Stimulated activated CD8-positive, alpha-beta memory T cell treated with anti-CD3 and anti-CD28 coated beads, Interleukin-7, amount 100 ng/mL, for 4 hours (primary cell): ENCODE results near the gene MCM9.
"Not testable (repeated sequence)": the region's sequence is repeated elsewhere in the genome, so short reads cannot be mapped to it uniquely, and the experiment has no call there.

ENCODE experiments used
- DNase-seq, 2 donors: peaks; one replicate each; pipeline ENCODE4 v3.0.0-alpha.2; 2020; ENCODE audit warnings: low read depth in 2 of 2

Gene MCM9

DNA sequence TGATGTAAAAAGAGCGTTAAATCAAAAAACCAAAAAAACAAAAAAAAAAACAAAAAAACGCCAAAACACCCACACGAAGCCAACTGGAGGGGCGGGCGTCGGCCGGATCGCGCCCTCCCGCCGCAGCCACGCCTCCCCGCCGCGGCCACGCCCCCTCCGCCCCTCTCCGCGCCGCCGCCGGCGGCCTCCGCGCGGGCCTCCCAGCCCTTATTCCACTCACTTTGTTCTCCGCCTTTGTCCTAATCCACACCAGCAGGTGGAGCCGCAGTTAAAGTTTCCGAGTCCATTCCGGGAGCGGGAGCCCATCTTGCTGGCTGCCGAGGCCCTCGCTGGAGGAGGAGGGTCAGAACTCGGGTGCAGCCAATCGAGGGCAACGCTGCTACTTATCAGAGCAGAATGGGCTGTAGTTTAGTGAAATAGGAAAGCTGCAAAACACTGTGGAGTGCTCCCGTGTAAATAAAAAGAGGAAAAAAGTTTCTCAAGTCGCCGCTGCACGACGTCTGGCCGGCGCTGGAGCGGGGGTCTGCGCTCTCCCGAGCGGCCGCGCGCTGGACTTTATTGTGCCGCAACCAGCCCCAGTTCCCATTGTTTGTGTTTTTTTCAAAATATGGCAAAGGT, 41.0 kb downstream of the MCM9 start, which contains the start of gene ASF1A:
Gene ASF1A, plus strand, starts transcription at position 346 of the 618 bp plus-strand sequence. Its CDS starts 262 bp downstream, at position 608.
- DNase-seq: peak; percentile 88 to 92

DNA sequence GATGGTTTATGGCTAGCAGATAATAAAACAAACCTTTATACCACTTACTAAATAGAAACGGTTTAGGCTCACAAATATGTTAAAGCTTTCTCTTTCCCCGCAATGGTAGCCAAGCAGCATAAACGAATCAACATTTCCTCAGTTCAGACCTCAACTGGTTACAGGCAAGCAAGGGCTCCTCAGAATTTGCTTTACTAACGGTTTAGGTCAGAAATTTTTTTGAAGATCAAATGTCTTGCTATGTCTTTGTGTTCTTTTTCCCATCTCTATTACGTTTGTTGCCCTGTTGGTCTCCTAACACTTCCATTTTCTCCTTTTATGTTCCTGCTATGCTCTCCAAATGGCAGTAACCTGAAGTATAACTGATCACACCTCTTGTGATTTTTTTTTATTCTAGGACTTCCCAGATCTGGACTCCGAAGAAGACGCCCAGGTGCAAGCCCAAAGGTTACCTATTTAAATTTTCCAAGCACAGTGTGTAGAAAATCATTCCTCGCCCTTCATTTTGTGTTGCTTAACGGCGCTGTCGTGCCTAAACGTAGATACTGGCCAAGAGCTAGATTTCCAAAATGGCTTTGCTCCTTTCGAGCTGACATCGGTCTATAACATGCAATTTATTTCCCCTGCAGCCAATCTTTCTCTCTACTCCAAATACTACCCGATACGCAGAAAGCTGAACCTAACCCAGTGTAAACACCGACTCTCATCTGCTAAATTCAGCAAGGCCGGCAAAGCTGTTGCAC, 41.7 kb downstream of the MCM9 start:
- DNase-seq: peak; percentile 6 to 9

DNA sequence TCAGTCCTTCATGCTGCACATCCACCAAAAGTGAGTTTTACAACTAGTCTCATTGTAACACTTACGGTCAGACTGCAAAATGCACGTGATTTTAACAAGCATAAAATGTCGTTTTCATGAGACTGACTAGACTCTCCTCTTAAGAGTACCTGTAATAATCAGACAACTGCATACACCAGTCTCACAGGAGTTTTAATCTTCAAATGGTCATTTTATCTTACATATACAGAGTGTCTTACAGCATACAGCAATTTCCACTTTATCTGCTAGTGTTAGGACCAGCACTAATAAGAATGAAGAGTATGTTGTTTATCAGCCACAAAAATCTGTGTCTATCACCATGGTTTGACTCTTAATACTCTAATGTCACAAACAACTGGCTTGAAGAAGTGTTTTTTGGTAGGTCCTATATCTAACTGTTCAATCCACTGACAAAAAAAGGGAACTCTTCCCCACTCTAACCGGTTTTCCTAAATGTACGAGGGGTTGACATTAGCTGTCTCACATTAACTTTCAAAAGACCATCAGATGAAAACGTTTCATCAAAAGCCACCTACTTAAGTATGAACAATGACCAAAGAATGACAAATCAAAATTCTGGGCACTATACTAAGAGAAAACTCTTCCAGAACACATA, 42.5 kb downstream of the MCM9 start:
- DNase-seq: no peak

DNA sequence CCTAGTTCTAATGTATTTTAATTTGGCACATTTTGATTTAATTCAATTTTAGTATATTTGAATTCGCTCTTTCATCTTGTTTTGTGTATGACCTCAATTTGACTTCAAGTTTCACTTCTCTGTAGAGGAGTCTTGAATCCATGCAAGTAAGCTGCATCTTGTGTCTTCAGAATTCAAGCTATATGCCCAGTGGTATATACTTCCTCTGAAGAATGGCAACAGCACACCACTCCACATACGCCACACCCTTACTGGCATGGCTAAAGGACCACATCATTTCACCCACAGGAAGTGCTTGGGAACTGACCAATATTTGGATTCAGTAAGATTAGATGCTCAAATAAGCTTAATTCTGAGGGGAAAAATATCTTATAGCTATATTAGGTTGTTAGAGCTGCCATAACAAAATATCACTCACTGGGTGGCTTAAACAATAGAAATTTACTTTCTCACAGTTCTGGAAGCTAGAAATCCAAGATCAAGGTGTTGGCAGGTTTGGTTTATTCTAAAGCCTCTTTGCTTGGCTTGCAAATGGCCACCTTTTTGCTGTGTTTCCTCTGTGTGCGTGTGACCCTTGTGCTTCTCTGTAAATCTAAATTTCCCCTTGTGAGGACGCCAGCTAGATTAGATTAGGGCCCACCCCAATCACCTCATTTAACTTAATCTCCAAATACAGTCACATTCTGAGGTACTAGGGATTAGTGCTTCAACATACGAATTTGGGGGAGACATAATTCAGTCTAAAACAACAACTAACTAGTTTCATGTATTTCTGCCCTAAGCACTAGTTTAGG, 43.8 kb downstream of the MCM9 start:
- DNase-seq: no peak

DNA sequence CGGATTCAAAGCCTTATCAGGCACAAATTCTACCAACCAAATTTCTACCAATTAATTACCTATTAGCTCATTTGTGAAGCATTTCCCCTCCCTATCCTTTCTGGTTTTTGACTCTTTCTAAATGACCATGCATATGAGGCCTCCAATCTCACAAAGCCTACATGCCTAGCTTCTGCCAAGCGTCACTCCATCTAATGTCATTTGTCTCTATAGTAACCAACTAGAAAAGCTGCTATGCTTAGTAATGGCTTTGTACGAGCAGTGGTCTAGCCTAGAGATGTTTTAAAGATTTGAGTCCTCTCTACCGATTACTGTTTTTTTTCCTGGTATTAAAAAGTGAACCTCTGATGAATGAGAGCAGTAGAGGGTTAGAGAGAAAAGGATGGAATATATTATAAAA, 45.8 kb downstream of the MCM9 start:
- no peak for DNase-seq

DNA sequence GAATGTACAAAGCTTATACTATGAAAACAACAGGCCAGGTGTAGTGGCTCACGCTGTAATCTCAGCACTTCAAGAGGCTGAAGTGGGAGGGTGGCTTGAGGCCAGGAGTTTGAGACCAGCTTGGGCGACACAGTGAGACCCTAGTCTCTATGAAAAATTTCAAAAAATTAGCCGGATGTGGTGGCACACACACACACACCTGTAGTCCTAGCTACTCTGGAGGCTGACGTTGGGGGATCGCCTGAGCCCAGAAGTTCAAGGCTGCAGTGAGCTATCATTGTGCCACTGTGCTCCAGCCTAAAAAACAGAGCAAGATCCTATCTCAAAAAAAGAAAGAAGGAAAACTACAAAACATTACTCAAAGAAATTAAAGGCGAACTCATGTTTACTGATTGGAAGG, 48.3 kb downstream of the MCM9 start:
- DNase-seq: no peak

DNA sequence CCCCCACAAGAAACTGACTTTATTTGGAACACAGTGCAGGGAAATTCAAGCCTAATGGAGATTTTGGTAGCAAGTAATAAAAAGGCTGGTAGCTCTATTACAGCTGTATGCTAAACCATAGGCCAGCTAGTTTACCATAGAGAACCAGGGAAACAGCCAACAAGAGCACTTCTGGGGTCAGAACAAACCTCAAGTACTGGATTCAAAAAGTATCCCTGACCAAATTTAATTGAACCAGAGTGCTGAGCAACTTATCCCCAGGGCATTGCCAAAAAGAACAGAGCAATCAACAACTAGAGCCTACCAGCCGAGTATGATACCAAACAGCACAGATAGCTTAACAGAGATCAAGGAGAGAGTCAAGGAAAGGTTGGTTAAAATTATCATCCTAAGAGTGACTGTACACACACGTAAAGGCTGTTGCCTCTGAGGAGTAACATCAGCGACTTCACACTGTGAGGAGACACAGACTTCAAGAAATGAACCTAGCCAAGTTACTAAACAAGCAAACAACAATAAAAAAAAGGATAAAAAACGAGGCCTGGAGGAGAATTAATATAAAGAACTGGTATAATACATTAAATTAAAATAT, 52.5 kb downstream of the MCM9 start:
- no peak for DNase-seq

DNA sequence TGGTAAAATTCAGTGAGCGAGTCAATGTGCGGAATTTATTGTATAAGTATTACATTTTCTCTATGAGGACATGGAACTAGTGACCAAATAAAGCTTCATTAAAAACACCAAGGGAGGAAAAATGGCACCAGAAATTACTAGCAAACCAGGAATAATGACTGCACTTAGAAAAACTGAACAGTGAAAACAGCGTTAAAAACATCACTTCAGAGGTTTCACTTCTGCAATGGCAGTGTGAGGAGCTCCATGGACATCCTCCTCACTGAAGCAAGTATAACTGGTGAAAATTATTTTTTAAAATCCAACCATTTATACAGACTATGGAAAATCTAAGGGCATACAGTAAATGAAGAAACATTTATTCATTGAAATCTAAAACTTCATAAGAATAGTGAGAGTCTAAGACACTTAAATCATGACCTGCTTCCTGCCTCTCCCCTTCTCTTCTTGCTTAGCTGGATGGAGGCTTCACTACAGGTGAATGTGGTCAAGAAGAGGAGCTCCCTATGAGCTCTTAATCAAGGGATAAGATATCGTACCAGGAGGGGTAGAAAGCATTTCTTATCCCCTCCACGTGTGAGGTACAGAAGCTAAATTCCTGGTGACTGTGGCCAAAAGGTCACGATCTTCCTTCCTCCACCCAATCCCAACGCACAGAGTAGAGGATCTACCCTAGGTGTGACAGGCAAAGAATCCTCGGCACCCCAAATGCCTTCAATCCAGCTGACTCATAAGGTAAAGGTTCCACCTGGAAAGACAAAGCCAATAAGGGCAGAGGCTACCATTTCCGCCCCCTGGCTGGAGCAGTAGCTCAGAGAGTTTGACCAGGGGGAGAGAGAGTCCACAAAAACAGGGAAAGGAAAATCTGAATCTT, 53.3 kb downstream of the MCM9 start:
- DNase-seq: no peak

DNA sequence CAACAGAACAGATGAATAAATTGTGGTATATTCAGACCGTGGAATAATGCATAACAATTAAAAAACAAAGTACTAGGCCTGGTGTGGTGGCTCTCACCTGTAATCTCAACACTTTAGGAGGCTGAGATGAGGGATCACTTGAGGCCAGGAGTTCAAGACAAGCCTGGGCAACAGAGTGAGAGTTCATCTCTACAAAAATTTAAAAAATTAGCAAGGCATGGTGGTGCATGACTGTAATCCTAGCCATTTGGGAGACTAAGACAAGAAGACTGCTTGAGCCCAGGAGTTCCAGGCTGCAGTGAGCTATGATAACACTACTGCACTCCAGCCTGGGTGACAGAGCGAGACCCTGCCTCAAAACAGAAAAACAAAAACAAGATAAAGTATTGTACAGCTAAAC, 57.2 kb downstream of the MCM9 start:
- no peak for DNase-seq

DNA sequence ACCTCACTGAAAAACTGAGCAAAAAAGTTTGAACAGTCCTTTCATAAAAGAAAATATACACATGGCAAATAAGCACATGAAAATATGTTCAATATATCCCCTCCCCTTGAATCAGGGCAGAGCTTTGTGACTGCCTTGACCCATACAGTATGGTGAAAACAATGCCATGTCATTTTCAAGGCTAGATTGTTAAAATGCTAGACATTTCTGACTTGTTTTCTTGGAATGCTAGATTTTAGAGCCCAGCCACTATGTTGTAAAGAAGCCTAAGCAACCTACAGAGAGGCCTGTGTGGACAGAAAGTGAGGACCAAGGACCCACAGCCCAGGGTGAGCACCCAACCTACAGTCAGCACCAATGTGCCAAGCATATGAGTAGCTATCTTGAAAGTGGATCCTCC, 58.1 kb downstream of the MCM9 start:
- no peak for DNase-seq

DNA sequence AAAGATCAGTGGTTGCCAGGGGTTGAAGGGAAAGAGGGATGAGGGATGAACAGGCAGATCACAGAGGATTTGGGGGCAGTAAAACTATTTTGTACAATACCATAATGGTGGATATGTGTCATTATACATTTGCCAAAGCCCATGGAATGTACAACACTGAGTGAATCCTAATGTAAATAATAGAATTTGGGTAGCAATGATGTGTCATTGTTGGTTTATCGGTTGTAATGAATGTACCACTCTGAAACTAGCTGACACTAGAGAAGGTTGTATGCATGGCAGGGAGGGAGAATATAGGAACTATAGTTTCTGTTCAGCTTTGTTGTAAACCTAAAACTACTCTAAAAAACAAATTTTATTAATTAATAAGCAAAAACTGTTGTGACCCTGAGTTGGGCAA, 58.8 kb downstream of the MCM9 start:
- DNase-seq: no peak

DNA sequence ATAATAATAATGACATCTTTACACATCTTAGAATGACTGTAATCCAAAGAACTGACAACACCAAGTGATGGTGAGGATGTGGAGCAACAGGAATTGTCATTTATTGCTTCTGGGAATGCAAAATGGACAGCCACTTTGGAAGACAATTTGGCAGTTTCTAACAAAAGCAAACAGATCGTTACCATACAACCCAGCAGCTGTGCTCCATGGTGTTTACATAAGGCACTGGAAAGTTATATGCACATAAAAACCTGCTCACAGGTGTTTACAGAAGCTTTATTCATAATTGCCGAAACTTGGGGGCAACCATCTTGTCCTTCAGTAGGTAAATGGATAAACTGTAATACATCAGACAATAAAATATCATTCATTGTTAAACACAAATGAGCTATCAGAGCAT, 59.3 kb downstream of the MCM9 start:
- DNase-seq: no peak

DNA sequence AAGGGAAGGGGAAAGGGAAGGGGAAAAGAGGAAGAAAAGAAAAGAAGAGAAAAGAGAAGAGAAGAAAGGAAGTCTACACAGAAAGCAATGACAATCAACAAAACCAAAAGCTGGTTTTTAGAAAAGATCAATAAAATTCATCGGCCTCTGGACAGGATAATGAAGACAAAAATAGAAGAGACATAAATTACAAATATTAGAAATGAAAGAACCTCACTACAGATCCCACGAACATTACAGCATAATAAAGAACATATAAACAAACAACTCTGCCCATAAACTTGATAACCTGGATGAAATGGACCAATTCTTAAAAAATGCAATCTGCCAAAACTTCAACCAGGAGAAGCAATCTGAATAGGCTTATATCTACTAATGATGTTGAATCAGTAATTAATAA, 61.7 kb downstream of the MCM9 start:
- DNase-seq: no peak

DNA sequence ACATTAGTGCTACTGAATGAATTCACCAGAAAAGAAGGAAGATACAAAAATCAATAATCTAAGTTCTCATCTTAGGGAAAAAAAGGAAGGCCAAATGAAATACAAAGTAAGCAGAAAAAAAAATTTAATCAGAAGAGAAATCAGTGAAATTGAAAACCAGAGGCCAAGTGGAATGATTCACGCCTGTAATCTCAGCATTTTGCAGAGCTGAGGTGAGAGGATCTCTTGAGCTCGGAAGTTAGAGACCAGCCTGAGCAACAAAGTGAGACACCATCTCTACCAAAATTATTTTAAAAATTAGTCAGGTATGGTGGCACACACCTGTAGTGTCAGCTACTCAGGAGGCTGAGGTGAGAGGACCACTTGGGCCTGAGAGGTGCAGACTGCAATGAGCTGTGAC, 62.2 kb downstream of the MCM9 start:
- DNase-seq: no peak

DNA sequence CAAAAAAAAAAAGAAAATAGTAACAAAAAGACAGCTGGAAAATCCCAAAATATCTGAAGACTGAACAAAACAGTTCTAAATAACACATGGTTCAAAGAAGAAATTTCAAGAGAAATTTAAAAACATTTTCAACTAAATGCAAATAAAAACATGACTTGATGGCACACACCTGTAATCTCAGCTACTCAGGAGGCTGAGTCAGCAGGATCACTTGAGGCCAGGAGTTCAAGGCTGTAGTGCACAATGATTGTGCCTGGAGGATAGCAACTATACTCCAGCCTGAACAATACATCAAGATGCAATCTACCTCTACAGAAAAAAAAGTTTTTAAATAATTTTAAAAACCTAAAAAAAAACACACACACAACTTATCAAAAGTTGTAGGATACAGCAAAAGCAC, 62.6 kb downstream of the MCM9 start:
- DNase-seq: no peak

DNA sequence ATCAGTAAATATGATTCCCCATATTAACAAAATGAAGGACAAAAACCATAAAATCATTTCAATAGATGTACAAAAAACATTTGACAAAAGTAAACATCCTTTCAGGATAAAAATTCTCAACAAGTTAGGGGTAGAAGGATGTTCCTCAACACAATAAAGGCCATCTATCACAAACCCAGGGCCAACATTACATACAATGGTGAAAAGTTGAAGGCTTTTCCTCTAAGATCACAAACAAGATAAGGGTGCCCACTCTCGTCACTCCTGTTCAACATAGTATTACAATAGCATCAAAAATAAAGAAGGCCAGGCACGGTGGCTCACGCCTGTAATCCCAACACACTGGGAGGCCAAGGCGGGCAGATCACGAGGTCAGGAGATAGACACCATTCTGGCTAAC, 63.6 kb downstream of the MCM9 start:
- DNase-seq: no peak

DNA sequence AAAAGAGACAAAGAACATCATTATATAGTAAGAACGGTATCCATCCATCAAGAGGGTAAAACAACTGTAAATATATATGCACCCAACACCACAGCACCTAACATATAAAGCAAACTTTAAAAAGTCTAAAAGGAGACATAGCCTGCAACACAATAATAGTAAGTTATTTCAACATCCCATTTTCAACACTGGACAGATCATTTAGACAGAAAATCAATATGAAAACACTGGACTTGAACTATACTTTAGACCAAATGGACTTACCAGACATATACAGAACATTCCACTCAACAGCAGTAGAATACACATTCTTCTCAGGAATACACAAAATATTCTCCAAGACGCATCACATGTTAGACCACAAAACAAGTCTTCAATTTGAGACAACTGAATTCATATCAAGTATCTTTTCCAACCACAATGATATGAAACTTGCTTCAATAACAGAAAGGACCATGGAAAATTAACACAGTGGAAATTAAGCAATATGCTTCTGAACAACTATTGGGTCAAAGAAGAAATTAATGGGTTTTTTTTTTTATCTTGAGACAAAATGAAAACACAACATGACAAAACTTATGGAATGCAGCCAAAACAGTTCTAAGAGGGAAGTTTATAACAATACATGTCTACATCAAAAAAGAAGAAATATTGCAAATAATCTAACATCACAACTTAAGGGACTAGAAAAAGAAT, 64.9 kb downstream of the MCM9 start:
- DNase-seq: no peak

DNA sequence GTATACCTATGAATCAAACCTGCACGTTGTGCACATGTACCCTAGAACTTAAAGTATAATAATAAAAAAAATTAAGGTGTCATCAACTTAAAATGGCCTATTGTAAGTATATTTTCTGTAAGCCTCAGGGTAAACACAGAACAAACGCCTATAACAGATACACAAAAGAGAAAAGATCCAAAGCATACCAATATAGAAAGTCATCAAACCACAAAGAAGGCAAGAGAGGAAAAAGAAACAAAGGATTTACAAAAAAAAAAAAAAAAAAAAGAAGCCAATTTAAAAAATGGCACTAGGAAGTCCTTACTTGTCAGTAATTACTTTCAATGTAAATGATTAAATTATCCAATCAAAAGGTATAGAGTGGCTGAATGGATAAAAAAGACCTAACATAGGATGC, 65.6 kb downstream of the MCM9 start:
- DNase-seq: no peak

DNA sequence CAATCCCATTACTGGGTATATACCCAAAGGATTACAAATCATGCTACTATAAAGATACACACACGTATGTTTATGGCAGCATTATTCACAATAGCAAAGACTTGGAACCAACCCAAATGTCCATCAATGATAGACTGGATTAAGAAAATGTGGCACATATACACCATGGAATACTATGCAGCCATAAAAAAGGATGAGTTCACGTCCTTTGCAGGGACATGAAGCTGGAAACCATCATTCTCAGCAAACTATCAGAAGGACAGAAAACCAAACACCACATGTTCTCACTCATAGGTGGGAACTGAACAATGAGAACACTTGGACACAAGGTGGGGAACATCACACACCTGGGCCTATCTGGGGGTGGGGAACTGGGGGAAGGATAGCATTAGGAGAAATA, 66.1 kb downstream of the MCM9 start:
- DNase-seq: not testable (repeated sequence)

DNA sequence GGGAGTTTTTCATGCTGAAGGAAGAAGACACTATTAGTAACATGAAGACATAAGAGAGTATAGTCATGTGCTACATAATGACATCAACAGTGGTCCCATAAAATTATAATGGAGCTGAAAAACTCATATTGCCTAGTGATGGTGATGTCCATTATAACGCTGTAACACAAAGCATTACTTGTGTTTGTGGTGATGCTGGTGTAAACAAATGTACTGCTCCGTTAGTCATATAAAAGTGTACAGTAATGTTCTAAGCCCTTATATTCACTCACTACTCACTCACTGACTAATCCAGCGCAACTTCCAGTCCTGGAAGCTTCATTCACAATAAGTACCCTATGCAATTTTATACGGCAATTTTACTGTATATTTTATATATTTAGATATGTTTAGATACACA, 67.8 kb downstream of the MCM9 start:
- no peak for DNase-seq

DNA sequence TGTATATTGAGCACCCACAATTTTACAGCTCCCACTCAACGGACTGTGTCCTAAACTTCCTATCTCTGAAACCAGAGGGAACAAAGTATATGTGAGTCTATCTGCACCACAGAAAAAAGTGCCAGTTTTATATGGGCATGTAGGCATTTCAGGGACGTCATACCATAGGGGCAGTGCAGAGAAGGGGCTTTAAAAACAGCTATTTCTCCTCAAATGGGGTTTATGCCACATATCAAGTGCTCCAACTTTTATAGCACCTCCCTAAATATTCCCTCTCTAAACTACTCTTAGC, 69.9 kb downstream of the MCM9 start:
- no peak for DNase-seq
